CD4-positive, alpha-beta T cell treated with Interleukin-2 at 100 ng/mL for 4 hours (primary cell): ENCODE measurements around the gene TCF3.

Source experiments
- DNase-seq: peaks from one replicate; pipeline ENCODE4 v3.0.0-alpha.2; 2020; ENCODE audit warnings: low spot score

The TCF3 gene

GRCh38 chr19:1580957-1581356, 71.5 kb downstream of the TCF3 start:
- DNase-seq: no peak

GRCh38 chr19:1580382-1580781, 72.0 kb downstream of the TCF3 start:
- DNase-seq: no peak

- no peak for DNase-seq
These were observed 73.2 kb downstream of the TCF3 start for GRCh38 chr19:1579222-1579621.

- no peak for DNase-seq
These were observed 74.3 kb downstream of the TCF3 start for GRCh38 chr19:1577929-1578618.

- no peak for DNase-seq
These were observed 75.1 kb downstream of the TCF3 start for GRCh38 chr19:1577090-1577928.

- no peak for DNase-seq
These were observed 75.9 kb downstream of the TCF3 start for GRCh38 chr19:1576242-1577089.

GRCh38 chr19:1575323-1576241, 76.8 kb downstream of the TCF3 start:
- no peak for DNase-seq

GRCh38 chr19:1574354-1575136, 77.9 kb downstream of the TCF3 start:
- DNase-seq: no peak

- DNase-seq: no peak
These were observed 79.6 kb downstream of the TCF3 start for GRCh38 chr19:1572795-1573194.

- DNase-seq: no peak
These were observed 81.1 kb downstream of the TCF3 start for GRCh38 chr19:1571358-1571757.

- DNase-seq: no peak
These were observed 81.6 kb downstream of the TCF3 start for GRCh38 chr19:1570836-1571235.

GRCh38 chr19:1569997-1570396, 82.4 kb downstream of the TCF3 start:
- DNase-seq: no peak

- peak; percentile 77 for DNase-seq
These were observed 83.9 kb downstream of the TCF3 start, which contains the start of gene MEX3D for GRCh38 chr19:1568320-1569019. MEX3D (minus strand) TSS chr19:1568325; CDS start chr19:1568058, 267 bp downstream.

- no peak for DNase-seq
These were observed 84.6 kb downstream of the TCF3 start for GRCh38 chr19:1567848-1568227.

GRCh38 chr19:1567116-1567847, 85.1 kb downstream of the TCF3 start:
- DNase-seq: no peak

- no peak for DNase-seq
These were observed 85.9 kb downstream of the TCF3 start for GRCh38 chr19:1566392-1567115.

- no peak for DNase-seq
These were observed 89.2 kb downstream of the TCF3 start for GRCh38 chr19:1563251-1563650.

GRCh38 chr19:1561236-1561842, 91.1 kb downstream of the TCF3 start:
- DNase-seq: no peak
